GM19372 (cell line): Measurements from ENCODE around the gene CLRN3.

Experiments used
- ATAC-seq: cut with Tn5 transposase; IDR thresholded peaks from one replicate; pipeline ENCODE4 v1.9.1; 2021; ENCODE audit warnings: mild to moderate bottlenecking, low read depth, moderate library complexity; ENCODE audit not compliant: unreplicated experiment

CLRN3 gene

DNA sequence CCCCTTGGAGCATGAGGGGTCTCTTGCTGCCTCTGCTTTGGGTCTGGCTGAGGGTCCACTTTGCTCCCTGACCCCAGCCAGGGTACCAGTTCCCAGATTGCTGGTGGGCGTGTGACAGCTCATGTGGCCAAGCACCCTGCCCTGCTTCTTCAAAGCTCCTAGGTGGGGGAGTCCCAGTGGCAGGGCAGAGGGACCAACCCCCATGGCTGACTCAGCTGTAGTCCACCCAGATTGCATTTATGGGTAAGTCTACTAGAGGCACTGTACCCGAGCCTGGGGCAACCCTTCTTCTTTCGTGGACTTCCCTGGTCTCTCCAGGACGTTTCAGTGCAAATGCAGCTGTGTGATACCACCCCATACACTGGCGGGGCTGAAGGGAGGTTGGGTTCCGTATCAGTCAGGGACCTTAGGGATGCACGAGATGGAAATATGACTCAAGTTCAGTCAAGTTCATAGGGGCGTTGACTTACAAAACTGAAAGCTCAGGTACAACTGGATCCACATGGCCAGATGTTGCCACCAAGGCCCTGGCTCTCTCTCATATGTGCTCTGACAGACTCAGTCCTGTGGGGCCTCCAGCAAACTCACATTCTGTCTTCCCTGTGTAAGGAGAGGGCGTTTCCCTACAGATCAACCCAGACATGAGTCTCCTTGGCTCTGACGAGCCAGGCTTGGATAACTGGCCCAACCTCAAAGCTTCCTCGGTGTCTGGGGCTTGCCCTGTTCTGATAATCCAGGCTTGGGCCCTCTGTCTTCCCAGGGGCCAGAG, 27.7 kb upstream of the CLRN3 start:
- ATAC-seq = no peak

DNA sequence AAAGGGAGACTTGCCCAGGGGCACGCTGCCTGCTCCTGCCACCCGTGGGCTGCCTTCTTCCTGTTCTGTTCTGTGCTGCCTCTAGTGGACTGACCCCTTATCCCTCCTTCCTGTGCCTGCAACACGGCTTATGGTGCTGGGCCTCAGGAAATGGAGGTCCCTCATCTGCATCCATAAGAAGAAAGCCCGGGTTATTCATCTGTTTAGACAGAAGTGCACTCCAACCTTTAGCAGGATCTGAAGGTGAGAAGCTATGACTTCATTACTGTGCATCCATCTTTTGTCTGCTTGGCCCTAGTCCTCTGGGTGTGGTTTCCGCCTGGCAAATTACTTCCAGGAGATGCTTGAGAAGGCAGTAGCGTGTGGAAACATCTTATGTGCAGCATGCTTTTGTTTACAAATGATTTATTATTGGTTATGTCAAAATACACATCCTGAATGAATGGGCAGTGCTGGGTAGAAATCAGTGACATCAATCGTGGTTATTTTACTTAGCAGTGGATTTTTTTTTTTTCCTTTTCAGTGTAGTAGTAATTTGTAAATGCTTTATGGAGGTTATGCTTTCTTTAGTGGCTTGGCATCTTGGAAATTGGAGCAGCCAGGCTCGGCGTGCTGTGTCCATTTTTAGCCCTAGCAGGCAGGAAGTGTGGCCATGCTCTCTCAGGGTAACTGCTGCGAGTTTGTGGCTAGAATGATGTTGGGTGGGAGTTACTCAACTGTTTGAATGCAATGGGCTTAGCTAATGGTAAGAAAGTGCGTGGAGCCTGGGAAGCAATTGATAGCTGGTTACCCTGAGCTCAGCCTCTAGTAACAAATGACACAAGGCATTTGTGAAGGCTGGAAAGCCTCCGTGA, 26.9 kb upstream of the CLRN3 start:
- ATAC-seq = no peak

DNA sequence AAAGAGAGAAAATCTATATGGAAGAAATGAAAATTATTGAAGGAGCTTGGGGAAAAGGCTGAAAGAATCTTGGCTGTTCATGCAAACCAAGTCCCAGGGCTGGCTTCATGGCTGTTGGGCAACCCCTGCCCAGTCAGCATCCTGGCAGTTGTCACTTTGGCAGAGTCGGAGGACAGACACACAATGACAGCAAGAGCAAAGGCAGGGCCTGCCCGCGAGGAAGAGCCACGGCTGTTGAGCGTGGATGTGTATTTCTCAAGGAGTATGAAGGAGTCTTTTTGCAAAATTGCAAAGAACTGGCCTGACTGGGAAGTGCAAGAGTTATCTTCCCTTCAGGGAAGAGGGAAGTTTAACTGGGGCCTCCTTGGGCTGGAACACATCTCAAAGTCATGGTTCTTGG, 25.8 kb upstream of the CLRN3 start:
- no peak for ATAC-seq

DNA sequence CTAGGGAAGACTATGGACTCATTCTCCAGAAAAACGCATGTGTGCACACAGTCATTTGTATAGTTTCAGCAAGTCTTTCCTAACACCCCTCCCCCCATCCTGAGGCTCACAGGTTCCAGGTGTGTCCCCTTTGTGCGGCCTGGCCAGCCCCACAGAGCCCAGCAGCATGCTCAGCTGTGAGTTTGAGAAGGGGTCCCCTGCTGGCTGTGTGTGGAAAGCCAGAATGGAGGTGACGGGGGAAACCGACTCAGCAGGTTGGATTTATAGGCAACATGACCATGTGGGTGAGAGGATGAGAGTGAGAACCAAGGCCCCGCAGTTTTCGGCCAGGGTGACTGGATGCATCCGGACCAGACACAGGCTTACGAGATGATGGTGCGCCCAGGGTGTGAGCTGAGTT, 24.1 kb upstream of the CLRN3 start:
- ATAC-seq = no peak

DNA sequence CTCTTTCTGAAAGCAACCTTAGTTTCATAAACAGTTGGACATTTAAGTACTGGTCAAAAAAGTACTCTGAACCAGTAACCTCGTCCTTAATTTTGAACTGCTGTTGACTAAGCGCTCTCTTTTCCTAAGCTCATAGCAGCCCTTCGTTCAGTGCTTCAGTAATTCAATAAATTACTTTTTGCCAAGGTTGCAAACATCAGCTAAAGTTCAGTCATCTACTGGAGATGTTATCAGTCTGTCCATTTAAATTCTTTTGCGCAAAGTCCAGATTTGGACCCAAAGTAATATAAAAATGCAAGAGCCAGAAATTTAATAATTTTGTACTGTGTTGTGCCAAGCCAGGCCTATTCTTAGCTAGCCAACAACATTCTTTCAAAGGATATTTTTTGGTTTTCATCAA, 22.6 kb upstream of the CLRN3 start:
- ATAC-seq = no peak

DNA sequence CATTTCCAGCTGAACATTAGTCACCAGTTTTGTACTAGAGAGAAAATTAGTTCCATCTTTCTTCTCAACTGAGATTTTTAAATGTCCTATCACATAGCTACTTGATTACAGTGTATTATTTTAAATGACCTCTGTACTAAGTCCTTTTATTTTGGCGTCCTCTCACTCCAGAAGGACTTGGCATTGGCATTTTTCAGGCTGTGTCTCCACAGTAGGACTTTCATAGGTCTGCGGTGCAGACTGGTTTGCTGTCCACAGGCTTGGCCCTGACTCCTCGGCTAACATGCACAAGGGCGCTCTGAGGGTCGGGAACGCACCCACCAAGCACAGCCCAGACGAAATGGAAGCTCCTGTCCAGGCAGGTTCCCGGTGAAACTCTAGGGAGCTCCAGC, 20.6 kb upstream of the CLRN3 start:
- no peak for ATAC-seq

DNA sequence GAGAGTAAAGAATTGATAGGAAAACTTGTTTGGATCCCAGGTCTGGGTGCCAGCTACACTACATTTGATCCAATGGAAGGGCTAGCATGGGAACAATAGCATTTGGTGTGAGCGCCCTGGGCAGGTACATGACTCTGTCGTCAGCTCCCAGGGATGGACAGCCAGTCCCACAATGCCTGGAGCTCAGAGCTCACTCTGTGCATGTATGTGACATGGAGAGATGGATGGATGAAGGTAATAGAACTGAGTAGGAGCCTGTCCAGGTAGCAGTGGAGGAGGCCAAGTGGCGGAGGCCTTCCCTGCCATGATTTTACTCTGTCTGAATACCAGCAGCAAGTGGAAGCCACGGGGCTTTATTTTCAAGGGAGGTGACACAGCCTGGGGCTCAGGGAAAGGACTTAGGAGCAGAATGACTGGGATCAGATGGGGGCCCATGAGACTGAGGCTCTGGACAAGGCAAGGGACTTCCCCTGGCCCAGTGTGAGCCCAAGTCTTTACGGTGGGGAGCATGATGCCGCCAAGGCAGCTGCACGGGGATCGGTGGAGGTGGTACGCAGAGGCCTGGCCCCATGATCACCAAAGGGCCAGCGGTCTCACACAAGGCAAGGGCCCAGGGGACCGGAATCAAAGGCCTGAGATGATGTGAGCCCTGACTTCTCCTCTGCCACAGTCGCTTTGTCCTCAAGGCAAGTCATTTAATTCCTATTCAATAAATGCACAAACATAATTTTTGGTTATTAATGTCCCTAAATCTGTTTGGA, 20.0 kb upstream of the CLRN3 start:
- ATAC-seq = no peak

DNA sequence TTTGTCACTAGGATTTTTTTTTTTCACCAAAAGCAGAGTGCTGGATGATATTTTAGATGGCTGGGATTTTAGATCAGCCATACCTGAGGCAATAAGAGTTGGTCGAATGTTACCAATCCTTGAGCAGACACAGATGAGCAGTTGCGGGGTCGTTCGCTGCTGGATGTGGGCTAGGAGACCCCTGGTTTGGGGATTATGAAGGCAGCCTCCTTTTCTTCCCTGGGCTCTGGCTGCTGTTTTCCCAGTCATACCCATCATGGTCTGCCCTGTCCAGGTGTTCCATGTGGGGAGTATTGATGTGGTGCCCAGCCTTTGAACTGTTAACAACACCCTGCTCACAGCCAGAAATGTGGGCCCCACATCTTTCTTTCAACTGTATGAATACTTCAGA, 19.1 kb upstream of the CLRN3 start:
- no peak for ATAC-seq

DNA sequence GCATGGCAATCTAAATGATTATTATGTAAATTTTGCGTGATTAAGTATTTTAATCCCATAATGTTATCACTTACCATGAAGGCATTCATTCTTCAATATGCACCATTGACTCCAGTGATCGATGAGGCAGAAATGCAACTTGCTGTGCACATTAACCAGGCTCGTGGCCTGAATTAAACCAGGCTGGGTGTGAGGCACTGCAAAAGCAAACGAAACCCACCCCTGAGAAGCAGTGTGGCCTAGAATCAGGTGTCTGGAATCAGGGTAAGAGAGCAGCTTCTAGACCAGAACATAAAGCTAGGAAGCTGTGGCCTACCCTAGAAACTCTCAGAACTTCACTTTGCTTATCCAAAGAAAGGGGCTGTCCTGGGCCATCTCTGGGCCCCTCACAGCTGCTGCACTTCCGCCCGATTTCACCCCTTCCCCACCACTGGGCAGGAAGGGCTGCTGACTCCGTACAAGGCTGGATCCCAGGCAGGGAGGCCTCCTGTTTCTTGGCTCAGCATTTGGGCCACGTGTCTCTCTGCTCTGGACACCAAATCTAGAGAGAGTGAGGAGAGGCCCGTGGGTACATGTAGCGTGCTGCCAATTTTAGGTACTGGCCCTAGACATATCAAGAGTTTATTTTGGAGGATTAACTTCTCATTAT, 18.6 kb upstream of the CLRN3 start:
- no peak for ATAC-seq

DNA sequence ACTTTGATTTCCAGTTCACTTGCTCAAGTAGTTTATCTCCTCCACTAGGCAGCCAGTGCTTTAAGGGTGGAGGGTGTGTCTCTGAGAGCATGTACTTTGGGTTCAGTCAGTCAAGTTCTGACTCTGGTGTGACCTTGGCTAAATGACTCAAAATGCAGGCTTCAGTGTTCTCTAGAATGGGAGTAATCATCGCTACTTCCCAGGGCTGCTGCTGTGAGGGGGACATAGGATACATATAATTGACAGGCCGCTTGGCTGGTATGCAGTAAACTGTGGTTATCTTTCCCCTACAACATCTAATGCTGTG, 17.7 kb upstream of the CLRN3 start:
- no peak for ATAC-seq

DNA sequence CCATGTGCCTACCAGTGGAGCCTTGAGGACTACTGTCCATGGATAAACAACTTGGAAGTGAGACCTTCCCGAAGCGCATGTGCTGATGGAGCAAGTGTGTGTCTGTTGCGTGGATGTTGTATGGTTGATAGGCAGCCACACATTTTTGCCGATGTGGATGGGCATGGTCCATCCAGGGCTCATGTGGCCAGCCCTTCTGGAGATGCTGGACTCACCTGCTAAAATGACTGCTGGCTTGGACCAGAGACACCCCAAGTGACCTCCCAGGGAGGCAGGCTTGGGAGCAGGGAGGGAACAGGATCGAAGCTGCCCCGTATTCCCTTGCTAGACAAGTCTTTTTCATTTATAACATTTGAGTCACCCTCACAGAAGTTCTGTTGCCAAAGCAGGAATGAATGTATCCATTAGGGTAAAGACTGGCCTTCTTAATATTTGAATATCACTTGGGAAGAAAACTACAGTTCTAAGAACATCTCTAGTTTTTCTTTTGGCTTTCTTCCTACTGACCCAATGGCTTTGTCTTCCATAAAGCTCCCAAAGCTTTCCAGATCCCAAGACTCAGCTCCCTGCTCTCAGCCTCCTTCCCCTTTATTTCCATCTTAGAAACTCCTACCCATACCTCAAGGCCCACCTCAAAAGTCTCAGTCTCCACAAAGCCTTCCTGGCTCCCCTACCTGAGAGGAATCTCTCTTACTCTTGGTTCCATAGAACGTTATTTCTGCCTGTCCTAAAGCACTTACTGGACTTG, 17.1 kb upstream of the CLRN3 start:
- ATAC-seq = no peak

DNA sequence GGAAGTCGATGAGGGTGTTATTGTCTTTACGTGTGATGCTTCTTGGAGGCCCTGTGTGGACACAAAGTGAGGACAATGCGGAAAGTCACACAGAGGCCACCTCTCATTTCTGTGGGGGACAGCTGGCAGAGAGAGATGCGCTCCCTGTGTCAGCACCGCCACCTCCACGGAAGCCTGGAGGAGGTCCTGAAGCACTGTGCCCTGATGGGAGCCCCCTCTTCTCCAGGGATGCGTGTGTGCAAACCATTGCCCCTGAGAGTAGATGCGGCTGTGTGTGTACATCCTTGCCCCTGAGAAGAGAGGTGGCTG, 16.2 kb upstream of the CLRN3 start:
- no peak for ATAC-seq

DNA sequence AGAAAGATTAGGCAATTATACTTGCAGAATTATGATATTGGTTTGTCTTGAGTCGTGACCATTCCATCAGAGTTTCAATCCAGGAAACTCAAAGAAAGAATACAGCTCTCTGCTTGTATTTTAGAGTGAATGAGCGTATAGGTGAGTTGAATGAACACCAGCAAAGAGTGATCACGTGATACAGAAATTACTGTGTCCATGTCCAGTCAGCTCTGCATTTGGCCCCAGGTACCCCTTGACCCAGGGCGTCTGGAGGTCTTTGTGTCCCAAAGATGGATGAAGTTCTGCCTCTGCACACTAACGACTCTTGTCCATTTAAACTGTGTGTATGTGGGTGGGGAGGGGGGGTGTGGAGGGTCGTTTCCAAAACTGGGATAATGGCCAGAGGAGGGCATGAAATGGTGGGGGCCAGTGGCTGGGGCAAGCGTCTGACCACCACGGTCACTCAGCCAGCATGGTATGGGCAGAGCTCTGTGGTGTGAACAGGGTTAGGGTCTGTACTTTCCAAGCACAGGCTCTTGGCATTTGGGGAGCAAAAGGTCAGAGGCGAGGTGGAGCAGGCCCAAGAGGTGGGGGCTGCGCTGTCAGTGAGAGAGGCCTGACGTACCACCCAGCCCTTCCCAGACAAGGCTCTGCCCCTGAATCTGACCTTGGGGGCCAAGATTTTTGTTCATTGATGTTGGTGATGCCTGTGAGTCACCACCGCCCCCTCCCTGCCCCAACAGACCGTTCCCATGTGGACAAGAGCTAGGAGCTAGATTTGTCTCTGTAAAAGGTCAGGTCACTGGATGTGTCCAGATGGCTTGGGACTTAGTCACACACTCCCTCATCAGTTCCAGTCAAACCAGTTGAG, 15.6 kb upstream of the CLRN3 start:
- no peak for ATAC-seq

DNA sequence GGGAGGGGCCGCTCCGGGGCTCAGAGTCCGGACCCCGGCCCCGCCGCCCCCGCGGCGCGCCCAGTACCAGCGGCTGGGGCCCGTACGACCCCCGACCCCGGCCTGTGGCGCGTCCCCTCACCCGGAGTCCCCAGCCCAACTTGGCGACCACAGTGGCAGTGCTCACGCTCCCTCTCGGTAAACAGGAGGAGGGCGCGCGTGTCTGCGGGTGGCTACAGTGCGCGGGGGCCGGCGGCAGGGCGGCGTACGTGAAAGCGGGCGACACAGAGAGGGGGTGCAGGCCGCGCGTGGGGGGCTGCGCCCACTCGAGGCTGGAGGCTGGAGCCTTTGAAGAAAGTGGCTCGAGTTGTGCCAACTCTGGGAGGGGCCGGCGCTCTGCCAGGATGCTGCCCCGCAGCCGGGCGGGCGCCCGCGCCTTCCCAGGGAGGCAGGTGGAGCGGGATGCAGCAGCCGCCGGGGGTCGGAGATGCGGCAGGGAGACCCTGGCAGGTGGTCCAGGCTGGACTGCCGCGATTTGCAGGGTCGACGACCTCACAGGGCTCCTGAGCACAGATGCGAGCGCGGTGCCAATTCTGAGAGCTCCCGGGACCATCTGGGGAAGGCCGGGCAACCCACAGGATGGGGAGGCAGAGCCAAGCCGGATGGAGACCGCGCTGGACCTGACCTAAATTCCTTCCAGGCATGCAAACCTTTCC, 14.8 kb upstream of the CLRN3 start:
- no peak for ATAC-seq

DNA sequence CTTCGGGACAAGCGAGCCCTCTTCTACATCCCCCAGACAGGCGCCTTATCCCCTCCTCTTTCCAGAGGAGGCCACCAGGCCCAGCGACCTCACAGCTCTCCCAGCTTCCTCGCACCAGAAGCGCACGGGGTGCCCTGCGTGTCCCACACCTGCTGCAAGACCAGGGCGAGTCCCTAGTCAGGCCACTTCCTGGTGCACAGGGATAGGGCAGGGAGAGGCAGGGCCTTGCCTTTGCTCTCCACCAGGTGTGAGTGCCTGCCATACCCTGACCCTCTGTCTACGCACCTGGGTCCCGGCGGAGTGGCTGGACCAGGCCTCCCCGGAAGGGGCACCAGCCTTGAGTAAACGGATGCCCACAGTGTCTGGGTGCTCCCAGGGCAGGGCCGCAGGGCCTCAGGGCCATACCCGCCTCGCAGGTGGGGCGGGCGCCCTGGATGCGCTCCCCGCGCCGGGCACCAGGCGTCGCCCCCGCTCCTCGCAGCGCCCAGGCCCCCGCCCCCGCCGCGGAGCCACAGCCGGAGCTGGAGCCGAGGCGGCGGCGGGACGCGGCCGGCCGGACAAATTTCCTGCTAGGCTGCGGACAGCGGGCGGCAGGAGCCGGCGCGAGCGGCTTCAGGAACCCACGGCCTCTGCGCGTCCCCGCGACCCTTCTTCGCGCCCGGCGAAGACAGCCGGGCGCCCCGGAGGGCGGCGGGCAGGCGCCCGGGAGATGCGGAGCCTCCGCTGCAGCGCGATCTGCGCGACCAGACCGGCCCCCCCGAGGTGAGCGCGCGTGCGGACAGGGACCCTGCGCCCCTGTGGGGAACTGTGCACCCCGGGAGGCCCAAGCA, 14.0 kb upstream of the CLRN3 start, which contains the start of gene PTPRE:
PTPRE (plus strand) TSS at position 556 of the 830 bp plus-strand sequence. CDS start 133,779 bp downstream, outside the sequence.
- ATAC-seq = peak; percentile 93

DNA sequence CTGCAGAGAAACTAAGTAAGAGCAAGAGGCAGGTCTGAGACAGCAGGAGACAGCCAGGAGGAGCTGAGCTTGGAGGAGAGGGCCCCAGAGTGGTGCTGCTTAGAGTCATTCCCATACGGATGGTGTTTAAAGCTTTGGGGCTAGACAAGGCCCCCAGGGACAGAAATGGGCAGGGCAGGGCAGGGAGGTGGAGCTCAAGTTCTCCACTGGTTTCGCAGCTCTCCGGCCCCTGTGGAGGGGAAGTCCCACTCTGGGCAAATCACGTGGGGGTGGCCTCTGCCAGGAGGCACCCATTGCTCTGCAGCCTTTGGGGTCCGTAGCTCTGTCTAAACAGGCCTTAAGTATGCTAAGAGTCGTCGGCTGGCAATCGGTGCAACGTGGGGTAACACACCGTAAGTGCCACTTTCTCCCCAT, 13.1 kb upstream of the CLRN3 start:
- no peak for ATAC-seq

DNA sequence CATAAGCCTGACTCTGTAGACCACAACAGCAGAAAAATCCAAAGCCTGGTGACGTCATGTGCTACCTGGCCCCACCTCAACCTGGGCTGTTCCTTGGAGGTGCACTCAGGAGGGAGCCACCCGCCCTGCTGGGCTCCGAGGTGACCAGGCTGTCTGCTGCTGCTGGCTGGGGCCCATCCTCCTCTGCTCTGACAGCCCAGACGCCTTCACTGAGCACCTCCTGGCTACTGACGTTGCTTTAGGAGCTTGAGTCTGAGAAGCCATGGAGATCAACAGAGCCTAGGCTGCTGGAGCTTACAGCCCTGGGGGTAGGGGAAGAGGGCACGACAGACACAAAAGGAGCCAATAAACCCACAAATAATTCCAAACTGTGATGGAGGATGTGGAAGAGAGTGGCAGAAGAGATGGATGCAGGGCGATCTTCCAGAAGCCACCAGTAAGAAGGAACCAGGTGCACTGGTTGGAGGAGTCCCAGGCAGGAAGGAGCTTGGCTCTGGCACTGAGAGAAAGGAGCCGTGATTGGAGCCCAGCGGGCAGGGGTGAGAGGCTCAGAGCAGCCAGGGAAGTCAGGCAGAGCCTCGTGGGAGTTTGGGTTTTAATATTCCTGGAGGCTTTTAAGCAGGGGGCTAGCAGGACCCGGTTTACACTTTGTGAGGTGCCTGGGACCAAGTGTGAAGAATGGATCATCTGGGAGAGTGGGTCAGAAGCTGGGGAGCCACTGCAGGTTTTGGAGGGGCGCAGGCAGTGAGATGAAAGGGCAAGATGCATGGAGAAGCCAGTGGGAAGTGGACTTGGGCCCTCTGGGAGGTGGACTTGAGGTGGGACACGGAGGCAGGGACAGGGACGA, 12.5 kb upstream of the CLRN3 start:
- ATAC-seq = no peak
